Measurements from ENCODE around the gene KIFC1. TPM values are rescaled to one million over a fixed set of nuclear protein-coding genes. Genes with fewer than 3 reads are reported as not detected.

Gene KIFC1
- total RNA-seq, 1 experiment from 2014 or later: 81.8 TPM

DNA sequence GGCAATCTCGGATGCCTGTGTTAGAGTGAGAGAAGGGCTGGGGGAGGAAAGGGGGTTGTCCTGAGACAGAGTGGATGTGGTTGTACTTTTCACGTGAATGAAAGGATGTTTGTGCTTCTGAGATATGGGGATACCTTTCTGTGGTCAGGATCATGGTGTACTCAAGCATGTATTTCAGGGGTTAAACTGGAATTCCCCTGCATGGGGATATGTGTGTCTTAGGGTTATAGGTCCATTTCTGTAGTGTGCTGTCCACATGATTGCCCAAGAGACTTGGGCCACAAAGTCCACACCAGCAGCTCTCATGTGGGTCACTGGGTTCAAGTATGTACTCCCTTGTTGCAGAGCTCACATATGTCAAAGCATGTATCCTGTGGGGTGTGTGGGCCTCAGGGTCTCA, 38.7 kb downstream of the KIFC1 start:
- DNase-seq (ENCODE audit: low read depth, low spot score): no peak
- ChIA-PET CTCF (no interaction called here), POLR2A (interaction anchor here (0.6 kb wide), 1 partner anchor 117 kb away, joined by 4 read pairs; no protein-coding TSS in a partner anchor)
- intact Hi-C loops (cut with micrococcal nuclease; ENCODE audit: unreplicated experiment): no loop called here
- TF ChIP-seq, protein P1, sequence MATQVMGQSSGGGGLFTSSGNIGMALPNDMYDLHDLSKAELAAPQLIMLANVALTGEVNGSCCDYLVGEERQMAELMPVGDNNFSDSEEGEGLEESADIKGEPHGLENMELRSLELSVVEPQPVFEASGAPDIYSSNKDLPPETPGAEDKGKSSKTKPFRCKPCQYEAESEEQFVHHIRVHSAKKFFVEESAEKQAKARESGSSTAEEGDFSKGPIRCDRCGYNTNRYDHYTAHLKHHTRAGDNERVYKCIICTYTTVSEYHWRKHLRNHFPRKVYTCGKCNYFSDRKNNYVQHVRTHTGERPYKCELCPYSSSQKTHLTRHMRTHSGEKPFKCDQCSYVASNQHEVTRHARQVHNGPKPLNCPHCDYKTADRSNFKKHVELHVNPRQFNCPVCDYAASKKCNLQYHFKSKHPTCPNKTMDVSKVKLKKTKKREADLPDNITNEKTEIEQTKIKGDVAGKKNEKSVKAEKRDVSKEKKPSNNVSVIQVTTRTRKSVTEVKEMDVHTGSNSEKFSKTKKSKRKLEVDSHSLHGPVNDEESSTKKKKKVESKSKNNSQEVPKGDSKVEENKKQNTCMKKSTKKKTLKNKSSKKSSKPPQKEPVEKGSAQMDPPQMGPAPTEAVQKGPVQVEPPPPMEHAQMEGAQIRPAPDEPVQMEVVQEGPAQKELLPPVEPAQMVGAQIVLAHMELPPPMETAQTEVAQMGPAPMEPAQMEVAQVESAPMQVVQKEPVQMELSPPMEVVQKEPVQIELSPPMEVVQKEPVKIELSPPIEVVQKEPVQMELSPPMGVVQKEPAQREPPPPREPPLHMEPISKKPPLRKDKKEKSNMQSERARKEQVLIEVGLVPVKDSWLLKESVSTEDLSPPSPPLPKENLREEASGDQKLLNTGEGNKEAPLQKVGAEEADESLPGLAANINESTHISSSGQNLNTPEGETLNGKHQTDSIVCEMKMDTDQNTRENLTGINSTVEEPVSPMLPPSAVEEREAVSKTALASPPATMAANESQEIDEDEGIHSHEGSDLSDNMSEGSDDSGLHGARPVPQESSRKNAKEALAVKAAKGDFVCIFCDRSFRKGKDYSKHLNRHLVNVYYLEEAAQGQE (IDR thresholded peaks at IDR 0.05; ENCODE audit: insufficient read depth in 1 of 2, low read depth in 2 of 2, low read length in 1 of 2): no peak
- TF ChIP-seq TCF7L2 (IDR thresholded peaks at IDR 0.05; ENCODE audit: low read depth, low read length) (no peak), SIN3A (IDR thresholded peaks at IDR 0.05; ENCODE audit: borderline replicate concordance, insufficient read depth, low read depth, low read length) (no peak), POLR2AphosphoS5 (IDR thresholded peaks at IDR 0.05; ENCODE audit: low read depth, low read length) (no peak)
- TF ChIP-seq, protein P2, sequence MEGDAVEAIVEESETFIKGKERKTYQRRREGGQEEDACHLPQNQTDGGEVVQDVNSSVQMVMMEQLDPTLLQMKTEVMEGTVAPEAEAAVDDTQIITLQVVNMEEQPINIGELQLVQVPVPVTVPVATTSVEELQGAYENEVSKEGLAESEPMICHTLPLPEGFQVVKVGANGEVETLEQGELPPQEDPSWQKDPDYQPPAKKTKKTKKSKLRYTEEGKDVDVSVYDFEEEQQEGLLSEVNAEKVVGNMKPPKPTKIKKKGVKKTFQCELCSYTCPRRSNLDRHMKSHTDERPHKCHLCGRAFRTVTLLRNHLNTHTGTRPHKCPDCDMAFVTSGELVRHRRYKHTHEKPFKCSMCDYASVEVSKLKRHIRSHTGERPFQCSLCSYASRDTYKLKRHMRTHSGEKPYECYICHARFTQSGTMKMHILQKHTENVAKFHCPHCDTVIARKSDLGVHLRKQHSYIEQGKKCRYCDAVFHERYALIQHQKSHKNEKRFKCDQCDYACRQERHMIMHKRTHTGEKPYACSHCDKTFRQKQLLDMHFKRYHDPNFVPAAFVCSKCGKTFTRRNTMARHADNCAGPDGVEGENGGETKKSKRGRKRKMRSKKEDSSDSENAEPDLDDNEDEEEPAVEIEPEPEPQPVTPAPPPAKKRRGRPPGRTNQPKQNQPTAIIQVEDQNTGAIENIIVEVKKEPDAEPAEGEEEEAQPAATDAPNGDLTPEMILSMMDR (IDR thresholded peaks at IDR 0.05): no peak
- Histone ChIP-seq H3K4me1 (ENCODE audit: control insufficient read depth, insufficient read depth, low read length) (peaks cover 33% of the 10 kb centered on the region), H3K9me3 (ENCODE audit: control insufficient read depth, insufficient read depth, low read depth, low read length) (no peaks in the 10 kb centered on the region), H3K27ac (ENCODE audit: low read length) (no peak overlapping the region), H3K4me3 (ENCODE audit: low read depth in 2 of 2, low read length in 2 of 2) (no peak overlapping the region), H3K36me3 (ENCODE audit: control insufficient read depth, insufficient read depth, low read length) (no peaks in the 10 kb centered on the region; the same call in 1 of the 2 replicates), H3K27me3 (ENCODE audit: control insufficient read depth, insufficient read depth, low read length) (no peaks in the 10 kb centered on the region)
- in situ Hi-C loops (cut with HindIII; ENCODE audit: low pct_unique_long_range_greater_than_20kb, low sequenced_read_pairs): no loop called here
- no TSS peak for BruUV-seq (replicated peaks)
- ATAC-seq: no peak

DNA sequence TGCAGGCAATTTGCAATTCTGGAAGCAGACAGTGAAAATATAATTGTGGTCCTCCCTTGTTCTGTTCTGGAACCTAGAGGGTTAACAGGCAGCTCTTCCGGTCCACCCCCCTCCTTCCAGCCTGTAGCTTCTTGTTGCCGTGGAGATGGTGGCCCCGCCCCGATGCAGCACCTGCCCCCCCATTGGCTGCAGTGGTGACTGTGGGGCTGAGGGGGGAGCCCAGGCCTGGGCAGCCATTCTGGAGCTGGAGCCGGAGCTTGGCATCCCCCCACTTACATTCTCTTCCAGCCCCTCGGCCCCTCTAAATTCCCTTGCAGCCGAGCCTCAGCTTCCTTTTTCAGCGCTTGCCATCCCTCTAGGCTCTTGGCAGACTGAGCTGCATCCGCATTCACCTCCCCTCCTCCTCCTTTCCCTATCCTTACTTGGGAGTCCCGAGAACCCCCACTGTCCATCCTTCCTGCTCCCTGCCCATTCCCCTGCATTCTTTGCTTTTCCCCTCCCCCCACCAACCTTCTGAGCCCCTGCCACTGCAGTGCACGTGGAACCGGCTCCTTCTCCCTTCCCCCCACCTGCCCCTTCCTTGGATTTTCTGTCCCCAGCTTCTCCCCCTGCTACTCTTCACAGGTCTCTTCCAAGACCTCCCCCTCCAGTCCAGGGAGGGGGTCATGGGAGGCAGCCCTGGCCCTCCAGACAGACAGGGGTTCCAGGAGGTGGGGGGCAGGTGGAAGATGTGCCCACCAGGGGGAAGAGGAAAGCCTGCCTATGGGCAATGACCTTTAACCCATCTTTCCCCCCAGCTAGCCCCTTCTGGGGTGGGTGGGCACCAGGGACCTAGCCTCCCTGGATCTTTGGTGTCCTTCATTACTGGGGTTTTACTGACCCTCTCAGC, 39.6 kb downstream of the KIFC1 start:
- Histone ChIP-seq H3K9me3 (ENCODE audit: control insufficient read depth, insufficient read depth, low read depth, low read length) (no peaks in the 10 kb centered on the region), H3K36me3 (ENCODE audit: control insufficient read depth, insufficient read depth, low read length) (peaks cover 5% of the 10 kb centered on the region; the same call in 1 of the 2 replicates), H3K4me1 (ENCODE audit: control insufficient read depth, insufficient read depth, low read length) (peaks cover 33% of the 10 kb centered on the region), H3K27ac (ENCODE audit: low read length) (no peak overlapping the region), H3K27me3 (ENCODE audit: control insufficient read depth, insufficient read depth, low read length) (no peaks in the 10 kb centered on the region), H3K4me3 (ENCODE audit: low read depth in 2 of 2, low read length in 2 of 2) (no peak overlapping the region; a peak in 1 of 4 replicates)
- no peak for DNase-seq (ENCODE audit: low read depth, low spot score)
- TF ChIP-seq SIN3A (IDR thresholded peaks at IDR 0.05; ENCODE audit: borderline replicate concordance, insufficient read depth, low read depth, low read length) (no peak), TCF7L2 (IDR thresholded peaks at IDR 0.05; ENCODE audit: low read depth, low read length) (no peak), POLR2AphosphoS5 (IDR thresholded peaks at IDR 0.05; ENCODE audit: low read depth, low read length) (no peak)
- TF ChIP-seq, protein P1 (IDR thresholded peaks at IDR 0.05; ENCODE audit: insufficient read depth in 1 of 2, low read depth in 2 of 2, low read length in 1 of 2): no peak
- TF ChIP-seq, protein P2 (IDR thresholded peaks at IDR 0.05): no peak
- peak; percentile 54 for ATAC-seq
- no TSS peak for BruUV-seq (replicated peaks)
- POLR2A ChIA-PET: interaction anchor here (0.6 kb wide), 1 partner anchor 117 kb away, joined by 4 read pairs; no protein-coding TSS in a partner anchor
- CTCF ChIA-PET: interaction anchor here (0.7 kb wide), 1 partner anchor 8 kb away, joined by 3 read pairs; no protein-coding TSS in a partner anchor
- in situ Hi-C loops (cut with HindIII; ENCODE audit: low pct_unique_long_range_greater_than_20kb, low sequenced_read_pairs): no loop called here
- intact Hi-C loops (cut with micrococcal nuclease; ENCODE audit: unreplicated experiment): no loop called here
